Measurements from ENCODE around the gene CDH5. TPM values are rescaled to one million over a fixed set of nuclear protein-coding genes. Genes with fewer than 3 reads are reported as not detected.
A peak's percentile ranks its signal among the peaks of the same experiment; 100 is the strongest.

The CDH5 gene
- total and polyA plus RNA-seq, 2 of the 13 experiments (the other 11 are each of a cell fraction or from before 2014, with no cell fraction given), result 0.71 to 1.1 TPM

GRCh38 chr16:66434619-66435430 lies 68.3 kb downstream of the CDH5 start (continued):
- TF ChIP-seq ZBTB49 (CRISPR knock-in tag; IDR thresholded peaks at IDR 0.05; ENCODE audit: borderline replicate concordance) (no peak), NFATC3 (CRISPR knock-in tag; IDR thresholded peaks at IDR 0.05) (no peak), ZFP91 (CRISPR knock-in tag; IDR thresholded peaks at IDR 0.05; ENCODE audit: borderline replicate concordance) (peak; percentile 54; the same call in 1 of the 2 replicates), ZIK1 (CRISPR knock-in tag; IDR thresholded peaks at IDR 0.05; ENCODE audit: borderline replicate concordance, low read depth) (no peak), NCOR1 (IDR thresholded peaks at IDR 0.05; ENCODE audit: borderline replicate concordance, low read length) (no peak; the same call in 1 of the 2 replicates), IRF1 (CRISPR knock-in tag; IDR thresholded peaks at IDR 0.05; ENCODE audit: low read depth) (no peak), ZNF343 (CRISPR knock-in tag; IDR thresholded peaks at IDR 0.05) (no peak), ZNF335 (CRISPR knock-in tag; IDR thresholded peaks at IDR 0.05) (no peak), ZNF12 (CRISPR knock-in tag; IDR thresholded peaks at IDR 0.05) (peak; percentile 52; the same call in 1 of the 2 replicates), IKZF4 (CRISPR knock-in tag; IDR thresholded peaks at IDR 0.05; ENCODE audit: borderline replicate concordance, low read depth, not compliant biosample characterization) (no peak), ZSCAN31 (CRISPR knock-in tag; IDR thresholded peaks at IDR 0.05; ENCODE audit: low read depth) (no peak), POLR2G (IDR thresholded peaks at IDR 0.05; ENCODE audit: low read depth, low read length) (no peak; the same call in 1 of the 2 replicates), ZMYM3 (CRISPR knock-in tag; IDR thresholded peaks at IDR 0.05) (peak; percentile 76)
- TF ChIP-seq, protein P1, sequence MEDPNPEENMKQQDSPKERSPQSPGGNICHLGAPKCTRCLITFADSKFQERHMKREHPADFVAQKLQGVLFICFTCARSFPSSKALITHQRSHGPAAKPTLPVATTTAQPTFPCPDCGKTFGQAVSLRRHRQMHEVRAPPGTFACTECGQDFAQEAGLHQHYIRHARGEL (CRISPR knock-in tag; IDR thresholded peaks at IDR 0.05), result no peak
- TF ChIP-seq, protein P2, sequence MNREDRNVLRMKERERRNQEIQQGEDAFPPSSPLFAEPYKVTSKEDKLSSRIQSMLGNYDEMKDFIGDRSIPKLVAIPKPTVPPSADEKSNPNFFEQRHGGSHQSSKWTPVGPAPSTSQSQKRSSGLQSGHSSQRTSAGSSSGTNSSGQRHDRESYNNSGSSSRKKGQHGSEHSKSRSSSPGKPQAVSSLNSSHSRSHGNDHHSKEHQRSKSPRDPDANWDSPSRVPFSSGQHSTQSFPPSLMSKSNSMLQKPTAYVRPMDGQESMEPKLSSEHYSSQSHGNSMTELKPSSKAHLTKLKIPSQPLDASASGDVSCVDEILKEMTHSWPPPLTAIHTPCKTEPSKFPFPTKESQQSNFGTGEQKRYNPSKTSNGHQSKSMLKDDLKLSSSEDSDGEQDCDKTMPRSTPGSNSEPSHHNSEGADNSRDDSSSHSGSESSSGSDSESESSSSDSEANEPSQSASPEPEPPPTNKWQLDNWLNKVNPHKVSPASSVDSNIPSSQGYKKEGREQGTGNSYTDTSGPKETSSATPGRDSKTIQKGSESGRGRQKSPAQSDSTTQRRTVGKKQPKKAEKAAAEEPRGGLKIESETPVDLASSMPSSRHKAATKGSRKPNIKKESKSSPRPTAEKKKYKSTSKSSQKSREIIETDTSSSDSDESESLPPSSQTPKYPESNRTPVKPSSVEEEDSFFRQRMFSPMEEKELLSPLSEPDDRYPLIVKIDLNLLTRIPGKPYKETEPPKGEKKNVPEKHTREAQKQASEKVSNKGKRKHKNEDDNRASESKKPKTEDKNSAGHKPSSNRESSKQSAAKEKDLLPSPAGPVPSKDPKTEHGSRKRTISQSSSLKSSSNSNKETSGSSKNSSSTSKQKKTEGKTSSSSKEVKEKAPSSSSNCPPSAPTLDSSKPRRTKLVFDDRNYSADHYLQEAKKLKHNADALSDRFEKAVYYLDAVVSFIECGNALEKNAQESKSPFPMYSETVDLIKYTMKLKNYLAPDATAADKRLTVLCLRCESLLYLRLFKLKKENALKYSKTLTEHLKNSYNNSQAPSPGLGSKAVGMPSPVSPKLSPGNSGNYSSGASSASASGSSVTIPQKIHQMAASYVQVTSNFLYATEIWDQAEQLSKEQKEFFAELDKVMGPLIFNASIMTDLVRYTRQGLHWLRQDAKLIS (CRISPR knock-in tag; IDR thresholded peaks at IDR 0.05), result peak; percentile 70; the same call in 1 of the 2 replicates

Data from HepG2 (cell line).